HepG2 (cell line): Measurements from ENCODE around the gene AGBL1. TPM values are rescaled to one million over a fixed set of nuclear protein-coding genes. Genes with fewer than 3 reads are reported as not detected.

ENCODE experiments used
- ATAC-seq: fragments of 200-7000 bp; cut with Tn5 transposase; 3 replicates; pipeline ENCODE4 v1.9.1; 2020; ENCODE audit warnings: mild to moderate bottlenecking, moderate library complexity
- BruUV-seq: library from RNA; stranded (reverse); fragments of 400-500 nt; replicated peaks from 2 replicates; lab custom pipeline; 2021; lab: Mats Ljungman, UMichigan
- CTCF ChIA-PET: fragments of 300-600 bp; formaldehyde crosslinking; extraction: SDS; loops from one replicate; lab custom pipeline; 2021; ENCODE audit warnings: low total read pairs, inconsistent platforms, low intra/inter-chr PET ratio; lab: Yijun Ruan, JAX
- POLR2A ChIA-PET: fragments of 350-600 bp; sonication (Branson Sonifier 250); formaldehyde crosslinking; loops from one replicate; lab custom pipeline; 2020; ENCODE audit warnings: antibody characterized with exemption, inconsistent platforms; lab: Yijun Ruan, JAX
- DNase-seq: peaks from one replicate; pipeline ENCODE4 v3.0.0-alpha.2; 2015; ENCODE audit warnings: low spot score
- FAIRE-seq: peaks from 3 replicates; lab custom pipeline; 2011; peaks lifted over from hg19 to GRCh38; lab: Jason Lieb, UNC
- H2AFZ ChIP-seq: one replicate; pipeline ENCODE4 v1.6.1; 2011; ENCODE audit warnings: low read length, inconsistent platforms
- H3K27ac ChIP-seq: fragments of 300-600 bp; 3 replicates; pipeline ENCODE4 v1.8.0; 2011; ENCODE audit warnings: mixed run types, mild to moderate bottlenecking, mixed read lengths, low read length, inconsistent platforms; ENCODE audit not compliant: insufficient read depth; ENCODE audit errors: extremely low read length
- H3K27me3 ChIP-seq, 2 experiments: fragments of 200-600 bp in 1 of 2; 2 replicates in 1 of 2; 3 replicates in 1 of 2; pipeline versions ENCODE4 v1.6.0 to v1.8.0; 2011; ENCODE audit warnings: low read length in 2 of 2, mild to moderate bottlenecking in 2 of 2, moderate library complexity in 2 of 2, inconsistent platforms in 1 of 2; ENCODE audit not compliant: insufficient read depth in 2 of 2, control insufficient read depth in 1 of 2
- H3K36me3 ChIP-seq, 2 experiments: fragments of 200-600 bp in 1 of 2; replicated peaks in 1 of 2; 2 replicates in 1 of 2; 3 replicates in 1 of 2; pipeline versions ENCODE4 v1.5.1 to v1.8.0; 2011; ENCODE audit warnings: low read length in 2 of 2, inconsistent platforms in 1 of 2; ENCODE audit not compliant: insufficient read depth in 2 of 2, control insufficient read depth in 1 of 2
- H3K4me1 ChIP-seq: 2 replicates; pipeline ENCODE4 v1.5.1; 2012; ENCODE audit warnings: low read length, inconsistent platforms; ENCODE audit not compliant: insufficient read depth
- H3K4me2 ChIP-seq: 2 replicates; pipeline ENCODE4 v1.6.0; 2011; ENCODE audit warnings: low read depth, low read length, inconsistent platforms
- H3K4me3 ChIP-seq, 3 experiments: fragments of 200-600 bp in 1 of 3; sonication (generic), shearing (Covaris generic) in 1 of 3; replicated peaks in 1 of 3; 2 replicates each; pipeline ENCODE4 v1.5.1; 2011 to 2016; ENCODE audit warnings: low read length in 3 of 3, inconsistent platforms in 2 of 3, low read depth in 2 of 3, mild to moderate bottlenecking in 2 of 3, control low read depth in 1 of 3, mixed read lengths in 1 of 3; ENCODE audit not compliant: insufficient read depth in 1 of 3
- H3K79me2 ChIP-seq: one replicate; pipeline ENCODE4 v1.6.1; 2011; ENCODE audit warnings: low read length, inconsistent platforms; ENCODE audit not compliant: insufficient read depth
- H3K9ac ChIP-seq: 2 replicates; pipeline ENCODE4 v1.6.0; 2011; ENCODE audit warnings: mild to moderate bottlenecking, low read depth, low read length, inconsistent platforms; ENCODE audit not compliant: insufficient read depth
- H3K9me3 ChIP-seq: 2 replicates; pipeline ENCODE4 v1.5.1; 2012; ENCODE audit warnings: mild to moderate bottlenecking, low read length
- H4K20me1 ChIP-seq: 2 replicates; pipeline ENCODE4 v1.6.0; 2011; ENCODE audit warnings: inconsistent platforms, mild to moderate bottlenecking, low read length, moderate library complexity; ENCODE audit not compliant: insufficient read depth
- BCL6 ChIP-seq: IDR thresholded peaks from 2 replicates; pipeline ENCODE4 v1.6.1; 2016; ENCODE audit warnings: missing genetic modification reagents, missing compliant biosample characterization
- CAMTA2 ChIP-seq: sonication (generic); formaldehyde crosslinking; IDR thresholded peaks from 2 replicates; pipeline ENCODE4 v1.4.0; 2020; ENCODE audit warnings: mild to moderate bottlenecking, missing genetic modification reagents, borderline replicate concordance
- DMAP1 ChIP-seq: IDR thresholded peaks from 2 replicates; pipeline ENCODE4 v1.6.1; 2016
- ELF1 ChIP-seq: sonication (generic); formaldehyde crosslinking; IDR thresholded peaks from 2 replicates; pipeline ENCODE4 v1.4.0; 2020; ENCODE audit warnings: missing genetic modification reagents
- ERF ChIP-seq: IDR thresholded peaks from 2 replicates; pipeline ENCODE4 v1.6.1; 2018; ENCODE audit warnings: missing biosample characterization, missing genetic modification reagents
- FOXA3 ChIP-seq: IDR thresholded peaks from 2 replicates; pipeline ENCODE4 v1.6.1; 2016; ENCODE audit warnings: missing genetic modification reagents, missing compliant biosample characterization
- HNF4A ChIP-seq: sonication (generic); formaldehyde crosslinking; IDR thresholded peaks from 2 replicates; pipeline ENCODE4 v1.4.0; 2020; ENCODE audit warnings: missing genetic modification reagents
- IRX3 ChIP-seq: sonication (generic); formaldehyde crosslinking; IDR thresholded peaks from 2 replicates; pipeline ENCODE4 v1.8.1; 2023; ENCODE audit warnings: mild to moderate bottlenecking, low read depth, missing genetic modification reagents, borderline replicate concordance
- MED1 ChIP-seq: sonication (generic); formaldehyde crosslinking; IDR thresholded peaks from 2 replicates; pipeline ENCODE4 v1.4.0; 2020; ENCODE audit warnings: missing genetic modification reagents
- SATB2 ChIP-seq: sonication (generic); formaldehyde crosslinking; IDR thresholded peaks from 2 replicates; pipeline ENCODE4 v1.5.0; 2020; ENCODE audit warnings: missing genetic modification reagents
- ZNF20 ChIP-seq: sonication (generic); formaldehyde crosslinking; IDR thresholded peaks from 2 replicates; pipeline ENCODE4 v1.4.0; 2020; ENCODE audit warnings: mild to moderate bottlenecking, moderate library complexity, missing genetic modification reagents
- ZNF660 ChIP-seq: sonication (generic); formaldehyde crosslinking; IDR thresholded peaks from 2 replicates; pipeline ENCODE4 v1.5.1; 2020; ENCODE audit warnings: mild to moderate bottlenecking, low read depth, missing genetic modification reagents, borderline replicate concordance
- ZNF850 ChIP-seq: sonication (generic); formaldehyde crosslinking; conservative IDR thresholded peaks from 2 replicates; pipeline ENCODE4 v1.9.0; 2021; ENCODE audit warnings: mild to moderate bottlenecking, missing genetic modification reagents
- WGBS: methylation state at CpG from one replicate; pipeline ENCODE4 v1.1.6; 2017; ENCODE audit warnings: low lambda C conversion rate; 5-methylcytosine and 5-hydroxymethylcytosine counted together
- in situ Hi-C: cut with HindIII; loops from 2 replicates; pipeline ENCODE4 v1.10.0; 2017; ENCODE audit warnings: low pct_unique_long_range_greater_than_20kb; ENCODE audit not compliant: extremely low pct_ligation_motif_present
- intact Hi-C: fragments of 100-400 bp; cut with micrococcal nuclease; formaldehyde crosslinking; loops from one replicate; pipeline ENCODE4 v1.10.0; 2022; ENCODE audit not compliant: unreplicated experiment
- polyA plus RNA-seq, 8 experiments: library from polyadenylated mRNA; depleted of rRNA in 3 of 8; stranded (reverse) in 7 of 8; unstranded in 1 of 8; fragments of >200 nt; fragmentation: Illumina TruSeq in 4 of 8; extraction: Trizol in 4 of 8; gene quantifications; 2 replicates each; pipeline versions ENCODE4 v1.2.1 to v1.2.3, GENCODE V29; 2011 to 2016; ENCODE audit warnings: low read depth in 4 of 8, missing spikeins in 1 of 8, mixed read lengths in 1 of 8; ENCODE audit not compliant: insufficient read depth in 1 of 8
- total RNA-seq, 5 experiments: library from RNA; depleted of rRNA; stranded (reverse); fragments of >200 nt; fragmentation: Illumina TruSeq; extraction: Trizol; gene quantifications; 2 replicates each; pipeline ENCODE4 v1.2.3, GENCODE V29; 2016; ENCODE audit warnings: low read depth in 1 of 5
- TF ChIP-seq, protein P1 (sequence below): IDR thresholded peaks from 2 replicates; pipeline ENCODE4 v1.6.1; 2012; ENCODE audit warnings: low read depth, low read length, improper control_type of control experiment

Gene AGBL1
- total and polyA plus RNA-seq, 2 of the 13 experiments (the other 11 are each of a cell fraction or from before 2014, with no cell fraction given), result 0.01 TPM; not detected in 1

DNA sequence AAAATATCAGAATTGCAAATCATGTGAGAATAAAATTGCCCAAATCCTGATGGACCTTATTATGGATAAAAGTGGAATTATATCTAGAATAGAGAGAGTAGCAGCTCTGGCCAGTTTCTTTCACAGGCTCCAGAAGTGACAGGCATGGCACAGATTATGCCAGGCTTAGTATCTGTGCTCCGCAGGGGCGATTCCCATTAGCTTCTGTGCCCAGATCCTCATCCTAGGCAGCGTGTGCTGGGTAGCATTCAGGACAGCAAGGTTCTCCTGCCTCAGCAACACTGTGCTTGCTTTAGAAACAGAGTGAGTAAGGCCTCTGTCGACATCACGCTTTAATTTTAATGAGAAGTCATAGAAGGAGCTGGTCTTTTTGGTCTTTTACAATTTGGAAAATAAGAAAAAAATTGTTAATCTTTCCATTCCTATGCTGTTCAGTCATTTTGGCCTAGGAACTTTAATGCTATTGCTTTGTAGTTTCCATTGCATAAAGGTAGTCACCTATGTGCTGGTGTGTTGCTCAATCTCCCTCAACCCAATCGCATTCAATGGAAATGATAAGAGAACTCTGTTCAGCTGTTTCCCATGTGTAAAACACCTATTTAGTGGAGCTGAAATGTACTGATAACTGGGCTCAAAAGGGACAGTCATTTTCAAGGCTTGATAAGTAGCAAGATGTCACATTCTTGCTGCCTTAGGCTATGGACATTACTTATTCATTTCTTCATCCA is 770.1 kb downstream of the AGBL1 start:
- in situ Hi-C loops, result no loop called here
- Histone ChIP-seq H3K79me2 (no peaks in the 10 kb centered on the region), H3K27ac (no peak overlapping the region), H3K4me1 (no peaks in the 10 kb centered on the region), H3K4me2 (no peak overlapping the region), H2AFZ (no peak overlapping the region), H3K27me3 (no peaks in the 10 kb centered on the region), H3K36me3 (no peaks in the 10 kb centered on the region), H3K9me3 (peaks cover 84% of the 10 kb centered on the region), H3K9ac (no peak overlapping the region), H4K20me1 (no peaks in the 10 kb centered on the region), H3K4me3 (no peak overlapping the region)
- CTCF ChIA-PET, result no interaction called here
- FAIRE-seq, result no peak
- no peak for DNase-seq
- no TSS peak for BruUV-seq
- ATAC-seq, result no peak
- no peak for TF ChIP-seq FOXA3 (CRISPR knock-in tag)
- TF ChIP-seq MED1 (CRISPR knock-in tag), result no peak
- no peak for TF ChIP-seq ZNF660
- no peak for TF ChIP-seq ZNF850 (CRISPR knock-in tag)
- no peak for TF ChIP-seq HNF4A (CRISPR knock-in tag)
- TF ChIP-seq BCL6 (CRISPR knock-in tag), result no peak
- TF ChIP-seq ERF (CRISPR knock-in tag), result no peak
- no peak for TF ChIP-seq CAMTA2 (CRISPR knock-in tag)
- TF ChIP-seq SATB2 (CRISPR knock-in tag), result no peak
- no peak for TF ChIP-seq ELF1 (CRISPR knock-in tag)
- no peak for TF ChIP-seq IRX3 (CRISPR knock-in tag)
- TF ChIP-seq DMAP1 (CRISPR knock-in tag), result no peak
- TF ChIP-seq, protein P1, sequence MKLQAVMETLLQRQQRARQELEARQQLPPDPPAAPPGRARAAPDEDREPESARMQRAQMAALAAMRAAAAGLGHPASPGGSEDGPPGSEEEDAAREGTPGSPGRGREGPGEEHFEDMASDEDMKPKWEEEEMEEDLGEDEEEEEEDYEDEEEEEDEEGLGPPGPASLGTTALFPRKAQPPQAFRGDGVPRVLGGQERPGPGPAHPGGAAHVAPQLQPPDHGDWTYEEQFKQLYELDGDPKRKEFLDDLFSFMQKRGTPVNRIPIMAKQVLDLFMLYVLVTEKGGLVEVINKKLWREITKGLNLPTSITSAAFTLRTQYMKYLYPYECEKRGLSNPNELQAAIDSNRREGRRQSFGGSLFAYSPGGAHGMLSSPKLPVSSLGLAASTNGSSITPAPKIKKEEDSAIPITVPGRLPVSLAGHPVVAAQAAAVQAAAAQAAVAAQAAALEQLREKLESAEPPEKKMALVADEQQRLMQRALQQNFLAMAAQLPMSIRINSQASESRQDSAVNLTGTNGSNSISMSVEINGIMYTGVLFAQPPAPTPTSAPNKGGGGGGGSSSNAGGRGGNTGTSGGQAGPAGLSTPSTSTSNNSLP, result no peak
- TF ChIP-seq ZNF20 (CRISPR knock-in tag), result no peak
- intact Hi-C loops, result no loop called here
- WGBS, result 11% methylated on average over 5 of the region's 6 CpGs
- POLR2A ChIA-PET, result no interaction called here
